ENCODE data around the gene FGF11. TPM values are rescaled to one million over a fixed set of nuclear protein-coding genes. Genes with fewer than 3 reads are reported as not detected.

The FGF11 gene
- total RNA-seq, 1 experiment from 2014 or later = 0.46 TPM

GRCh38 chr17:7408252-7408727 is 31.0 kb upstream of the FGF11 start:
- no peak for DNase-seq (ENCODE audit: low spot score)

- no peak for DNase-seq (ENCODE audit: low spot score)
Observed at GRCh38 chr17:7408863-7409262, 30.4 kb upstream of the FGF11 start.

GRCh38 chr17:7409716-7410115 is 29.6 kb upstream of the FGF11 start:
- no peak for DNase-seq (ENCODE audit: low spot score)

GRCh38 chr17:7410634-7411426 is 28.5 kb upstream of the FGF11 start:
- DNase-seq (ENCODE audit: low spot score) = no peak

- no peak for DNase-seq (ENCODE audit: low spot score)
Observed at GRCh38 chr17:7411427-7411750, 27.9 kb upstream of the FGF11 start.

GRCh38 chr17:7413346-7413985 is 25.8 kb upstream of the FGF11 start:
- DNase-seq (ENCODE audit: low spot score) = no peak

GRCh38 chr17:7414837-7415236 is 24.5 kb upstream of the FGF11 start:
- no peak for DNase-seq (ENCODE audit: low spot score)

GRCh38 chr17:7415784-7416183 is 23.5 kb upstream of the FGF11 start:
- no peak for DNase-seq (ENCODE audit: low spot score)

GRCh38 chr17:7416323-7416722 is 23.0 kb upstream of the FGF11 start:
- DNase-seq (ENCODE audit: low spot score) = no peak

- no peak for DNase-seq (ENCODE audit: low spot score)
Observed at GRCh38 chr17:7417056-7417655, 22.2 kb upstream of the FGF11 start.

- DNase-seq (ENCODE audit: low spot score) = no peak
Observed at GRCh38 chr17:7418472-7419152, 20.7 kb upstream of the FGF11 start.

- DNase-seq (ENCODE audit: low spot score) = no peak
Observed at GRCh38 chr17:7419819-7420610, 19.3 kb upstream of the FGF11 start, which contains the start of gene SPEM1. Gene SPEM1 (plus strand): TSS chr17:7420324. CDS start chr17:7420385, 61 bp downstream.

- no peak for DNase-seq (ENCODE audit: low spot score)
Observed at GRCh38 chr17:7421186-7421585, 18.1 kb upstream of the FGF11 start.

GRCh38 chr17:7423679-7424078 is 15.6 kb upstream of the FGF11 start:
- DNase-seq (ENCODE audit: low spot score) = no peak

- DNase-seq (ENCODE audit: low spot score) = no peak
Observed at GRCh38 chr17:7425316-7425715, 14.0 kb upstream of the FGF11 start, which contains the start of gene SPEM2. Gene SPEM2 (plus strand): TSS chr17:7425616. CDS start chr17:7425689, 73 bp downstream.

- no peak for DNase-seq (ENCODE audit: low spot score)
Observed at GRCh38 chr17:7425756-7426155, 13.6 kb upstream of the FGF11 start.

GRCh38 chr17:7426203-7426863 is 13.0 kb upstream of the FGF11 start:
- DNase-seq (ENCODE audit: low spot score) = no peak

- no peak for DNase-seq (ENCODE audit: low spot score)
Observed at GRCh38 chr17:7426896-7427489, 12.3 kb upstream of the FGF11 start.

GRCh38 chr17:7427549-7427948 is 11.8 kb upstream of the FGF11 start:
- no peak for DNase-seq (ENCODE audit: low spot score)

- DNase-seq (ENCODE audit: low spot score) = no peak
Observed at GRCh38 chr17:7428557-7428956, 10.8 kb upstream of the FGF11 start, which contains the start of gene SPEM3. Gene SPEM3 (plus strand): TSS chr17:7428857. CDS start chr17:7428903, 46 bp downstream.
